ENCODE results near the gene NTRK2.

Gene NTRK2

DNA sequence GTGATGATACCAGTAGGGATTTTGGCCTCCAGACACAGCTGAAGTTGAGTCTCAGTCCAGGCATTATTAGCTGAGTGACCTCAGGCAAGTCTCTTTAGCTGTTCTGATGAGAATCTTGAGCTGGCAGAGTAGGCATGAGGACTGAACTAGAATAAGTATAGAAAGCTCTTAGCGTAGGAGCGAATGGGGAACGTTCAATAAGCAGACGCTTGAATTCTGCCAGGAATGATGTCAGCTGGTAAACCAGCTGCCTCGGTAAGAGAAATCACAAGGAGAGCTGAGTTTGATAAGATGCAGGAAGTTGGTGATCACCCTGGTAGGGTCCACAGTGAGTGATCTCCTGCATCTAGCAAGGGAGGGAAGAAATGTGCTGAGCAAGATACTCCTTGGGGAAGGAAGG, 280.4 kb downstream of the NTRK2 start:
- no peak for DNase-seq

DNA sequence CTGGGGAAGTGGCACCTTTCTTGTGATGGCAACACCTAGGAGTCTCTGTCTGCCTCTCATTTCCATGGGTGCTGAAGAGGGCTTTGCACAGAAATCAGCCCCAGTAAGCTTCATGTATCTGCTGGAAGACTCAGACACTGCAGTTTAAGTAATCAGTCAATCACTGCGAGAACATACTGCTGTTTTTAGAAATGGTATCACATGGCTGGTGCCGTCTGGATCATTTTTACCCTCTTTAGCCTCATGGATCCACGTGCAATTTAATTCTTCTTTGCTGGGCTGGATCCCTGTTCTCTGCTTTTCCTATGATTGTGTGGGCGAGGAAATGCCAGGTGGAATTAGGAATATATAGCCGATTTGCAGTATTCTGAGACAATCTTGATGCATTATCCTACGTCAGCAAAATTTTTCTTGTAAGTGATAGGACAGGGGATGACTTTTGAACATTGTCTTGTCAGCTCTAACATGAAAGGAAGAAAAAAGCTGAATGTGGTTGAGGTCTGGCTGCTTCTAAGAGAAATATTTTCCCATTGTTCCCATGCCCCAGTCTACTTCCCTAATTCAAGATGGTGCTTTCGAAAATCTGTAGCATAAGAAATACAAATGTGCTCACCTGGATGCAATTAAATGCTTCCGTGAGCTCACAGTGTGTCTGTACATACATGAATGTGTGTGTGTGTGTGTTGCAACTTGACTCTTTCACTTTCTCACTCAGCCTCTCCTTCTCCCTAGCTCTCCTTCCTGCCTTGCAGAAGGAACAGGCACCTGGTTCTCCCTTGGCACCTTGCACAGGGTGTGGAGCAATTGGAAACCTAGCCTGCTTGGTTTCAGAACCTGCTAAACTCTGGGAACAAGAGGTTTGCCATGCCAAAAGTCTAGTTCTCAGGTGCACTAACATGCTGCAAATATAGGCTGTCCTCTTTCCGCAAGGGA, 281.6 kb downstream of the NTRK2 start:
- DNase-seq = no peak

DNA sequence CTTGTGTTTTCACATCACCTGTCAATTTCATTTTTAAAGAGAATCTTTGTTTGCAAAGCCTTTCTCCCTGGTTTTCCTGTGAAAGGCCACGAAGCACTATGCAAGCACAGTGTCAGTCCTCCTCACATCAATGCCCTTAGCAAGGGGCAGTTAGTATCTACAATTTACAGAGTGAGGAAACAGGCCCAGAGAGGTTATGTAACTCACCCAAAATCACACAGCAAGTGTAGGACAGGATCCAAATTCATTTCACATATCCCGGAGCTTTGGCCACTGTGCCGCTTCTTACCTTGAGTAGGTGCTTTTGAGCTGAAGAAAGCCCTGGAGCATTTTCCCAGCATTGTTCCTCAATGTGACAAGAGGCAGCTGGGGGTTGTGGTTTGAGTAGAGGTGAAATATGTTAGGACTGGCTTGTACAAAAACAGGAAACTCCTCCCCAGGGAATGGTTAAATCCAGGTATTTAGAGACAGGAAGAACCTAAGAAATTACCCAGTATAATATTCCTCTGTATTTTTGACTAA, 283.8 kb downstream of the NTRK2 start:
- DNase-seq = peak; percentile 67

DNA sequence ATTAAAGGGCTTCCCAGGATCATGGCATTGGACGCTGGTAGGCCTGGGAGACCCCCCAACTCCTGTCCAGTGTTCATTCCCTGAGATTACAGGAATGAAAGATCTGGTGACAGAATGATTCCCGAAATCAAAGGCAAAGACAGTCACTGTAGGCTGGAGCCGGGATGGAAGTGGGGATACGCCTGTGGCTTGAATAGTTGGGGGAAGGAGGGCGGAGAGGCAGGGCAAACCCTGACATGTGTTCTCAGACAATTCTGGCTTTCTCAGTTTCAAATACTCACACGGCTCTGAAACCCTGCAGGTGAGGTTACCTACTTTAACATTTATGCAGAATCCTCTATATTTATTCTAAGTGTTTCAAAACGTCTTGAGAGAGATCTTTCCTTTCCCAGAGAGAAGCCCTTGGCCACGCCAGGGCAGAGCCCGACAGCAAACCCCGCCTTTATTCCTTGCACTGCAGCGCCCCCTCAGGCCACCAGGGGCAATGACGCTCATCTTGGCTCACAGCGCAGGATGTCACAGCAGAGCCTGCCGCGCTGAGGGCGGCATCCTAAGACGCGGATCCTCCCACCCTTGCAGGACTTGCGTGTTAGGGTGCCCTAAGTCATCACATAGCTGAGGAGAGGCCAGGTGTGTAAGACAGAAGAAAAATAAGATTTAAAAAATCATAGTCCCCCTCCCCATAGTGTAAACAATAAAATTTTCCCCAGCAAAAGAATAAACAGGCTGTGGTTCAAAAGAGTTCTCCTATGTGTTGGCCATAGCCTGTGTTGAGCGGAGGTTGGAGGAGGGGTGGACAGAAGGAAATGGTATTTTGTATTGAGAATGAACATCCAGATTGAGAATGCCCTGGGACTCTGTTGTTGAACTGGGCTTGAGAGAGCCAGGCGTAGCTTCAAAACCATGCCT, 284.5 kb downstream of the NTRK2 start:
- peak; percentile 87 for DNase-seq

DNA sequence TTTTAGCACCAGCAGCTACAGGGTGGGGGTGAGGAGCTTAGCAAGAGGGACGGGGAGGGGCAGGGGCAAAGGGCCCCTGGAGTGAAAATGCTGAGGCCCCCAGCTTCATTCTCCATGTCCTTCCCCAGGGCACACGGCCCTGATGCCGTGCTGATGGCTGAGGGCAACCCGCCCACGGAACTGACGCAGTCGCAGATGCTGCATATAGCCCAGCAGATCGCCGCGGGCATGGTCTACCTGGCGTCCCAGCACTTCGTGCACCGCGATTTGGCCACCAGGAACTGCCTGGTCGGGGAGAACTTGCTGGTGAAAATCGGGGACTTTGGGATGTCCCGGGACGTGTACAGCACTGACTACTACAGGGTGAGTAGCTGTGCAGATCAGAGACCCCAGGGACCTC, 285.6 kb downstream of the NTRK2 start:
- no peak for DNase-seq

DNA sequence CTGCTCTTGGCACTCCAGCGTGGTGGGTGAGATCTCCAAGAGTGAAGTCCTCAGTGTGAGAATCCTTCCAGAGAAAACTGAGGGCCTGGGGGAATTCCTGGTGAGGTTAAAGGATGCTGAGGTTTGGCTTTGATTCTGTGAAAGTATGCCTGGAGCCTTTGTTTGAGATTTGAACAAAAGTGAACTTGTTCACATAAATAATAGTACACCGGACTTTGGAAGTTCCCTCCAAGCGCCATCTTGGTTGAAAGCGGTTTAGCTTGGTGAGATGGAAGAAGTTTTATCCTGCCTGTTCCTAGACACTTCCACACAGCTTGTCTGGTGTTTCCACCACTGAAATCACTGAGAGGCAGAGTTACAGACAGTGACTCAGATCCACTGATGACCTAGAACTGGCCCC, 286.4 kb downstream of the NTRK2 start:
- DNase-seq = no peak

DNA sequence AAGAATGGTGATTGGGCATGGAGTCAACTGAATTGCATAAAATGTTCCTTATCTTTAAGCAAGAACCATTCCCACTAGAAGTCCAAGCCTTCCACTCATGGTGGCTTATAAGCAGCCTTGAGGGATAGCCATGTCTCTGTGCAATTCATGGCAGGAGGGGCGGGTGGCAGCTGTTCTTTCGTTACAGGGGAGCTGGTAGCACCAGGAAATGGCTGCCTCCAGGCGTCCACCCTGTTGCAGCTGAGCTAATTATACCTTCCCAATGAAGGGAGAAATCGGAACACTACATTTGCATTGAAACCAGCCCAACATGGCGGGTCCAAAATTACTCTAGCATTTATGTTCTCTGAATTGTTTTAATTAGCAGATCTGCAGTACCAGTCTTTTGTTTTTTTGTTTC, 289.8 kb downstream of the NTRK2 start:
- DNase-seq = no peak

DNA sequence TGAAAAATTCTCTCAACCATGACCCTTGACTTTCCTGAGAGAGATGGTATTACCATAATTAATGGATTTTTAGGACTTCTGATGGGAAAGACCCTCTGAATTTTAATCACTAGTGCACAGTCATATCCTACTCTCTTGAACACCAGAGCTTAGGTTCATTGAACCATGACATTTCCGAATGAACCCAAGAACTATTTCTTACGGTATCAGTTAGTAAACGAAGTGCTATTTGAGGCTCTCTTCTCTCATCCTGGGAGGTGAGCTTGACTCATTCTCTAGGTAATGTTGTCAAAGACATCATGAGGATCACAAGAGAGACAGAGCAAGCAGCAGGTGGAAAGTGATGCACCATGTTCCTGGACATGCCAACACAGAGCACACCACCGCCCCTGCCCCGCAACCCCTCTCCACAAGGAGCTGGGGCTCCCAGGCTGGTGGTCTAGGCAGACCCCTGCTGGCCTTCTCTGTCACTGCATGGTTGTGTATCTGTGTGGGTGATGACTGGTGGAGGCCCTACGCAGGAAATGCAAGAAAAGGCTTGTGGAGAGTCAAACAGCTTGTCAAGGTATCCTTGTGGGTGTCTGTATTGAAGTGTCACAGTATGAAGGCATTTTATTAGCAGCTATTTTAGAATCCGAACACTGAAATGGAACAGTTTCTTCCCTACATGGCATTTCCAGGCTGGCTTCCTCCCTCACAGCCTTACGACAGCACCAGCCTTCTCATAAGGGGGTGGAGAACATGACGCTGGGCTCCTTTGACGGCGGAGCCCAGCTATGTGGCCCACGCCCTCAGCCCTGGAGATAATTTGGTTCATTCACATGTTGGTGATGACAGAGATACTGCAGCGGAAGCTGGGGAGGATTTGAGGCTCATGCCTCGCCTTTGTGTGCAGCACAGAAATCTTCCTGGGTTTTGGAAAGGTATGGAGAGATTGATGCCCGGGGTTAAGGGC, 297.6 kb downstream of the NTRK2 start:
- peak; percentile 79 for DNase-seq

DNA sequence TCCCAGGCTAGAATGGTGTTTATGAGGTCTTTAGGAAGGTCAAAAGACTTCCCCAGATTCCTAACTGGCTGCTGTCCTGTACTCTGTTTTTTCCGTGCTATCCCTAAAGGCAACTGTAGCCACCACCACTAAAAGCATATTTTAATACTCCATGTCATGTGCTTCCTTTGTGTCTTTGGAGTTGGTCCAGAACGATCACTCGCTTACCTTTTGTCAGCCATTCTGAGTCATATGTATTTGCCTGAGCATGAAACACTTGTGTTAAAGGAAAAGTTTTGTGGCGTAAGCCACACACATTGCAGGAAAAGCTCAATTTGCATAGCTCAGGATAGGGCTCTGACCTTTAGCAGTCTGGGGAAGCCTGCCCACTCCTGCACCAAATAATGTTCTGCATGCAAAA, 299.6 kb downstream of the NTRK2 start:
- no peak for DNase-seq

DNA sequence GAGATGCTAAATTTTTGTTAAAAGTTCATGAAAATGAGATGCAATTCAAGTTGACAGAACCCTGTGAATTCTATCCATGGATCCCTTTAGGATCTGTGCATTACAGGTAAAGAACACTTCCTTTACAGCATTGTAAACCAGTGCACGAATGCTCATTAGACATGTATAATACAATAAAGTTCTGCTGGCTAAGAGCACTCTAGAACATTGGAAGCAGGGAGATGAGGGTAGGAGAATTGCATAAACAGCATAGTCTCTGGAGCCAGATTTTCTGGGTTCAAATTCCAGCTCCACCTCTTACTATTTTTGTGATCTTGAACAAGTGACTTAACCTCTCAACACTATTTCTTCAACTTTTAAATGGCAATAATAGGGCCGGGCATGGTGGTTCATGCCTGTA, 300.2 kb downstream of the NTRK2 start:
- no peak for DNase-seq

DNA sequence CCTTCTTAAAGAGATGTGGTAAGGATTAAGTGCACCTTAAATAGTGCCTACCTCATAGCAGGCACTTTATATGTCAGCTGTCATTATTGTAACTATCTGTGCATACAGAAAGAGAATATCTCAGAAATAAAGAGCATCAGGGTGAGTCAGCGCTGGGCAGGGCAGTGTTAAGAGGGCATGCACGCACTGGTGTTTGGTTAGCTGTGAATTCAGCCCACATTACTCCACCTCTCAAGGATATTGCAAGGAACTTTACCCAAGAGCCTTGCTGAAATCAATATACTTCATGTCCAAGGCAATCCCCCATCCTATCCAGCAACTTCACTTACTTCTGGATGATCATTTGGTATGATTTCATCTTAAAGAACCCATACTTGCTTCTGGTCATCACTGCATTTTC, 300.9 kb downstream of the NTRK2 start:
- DNase-seq = no peak

DNA sequence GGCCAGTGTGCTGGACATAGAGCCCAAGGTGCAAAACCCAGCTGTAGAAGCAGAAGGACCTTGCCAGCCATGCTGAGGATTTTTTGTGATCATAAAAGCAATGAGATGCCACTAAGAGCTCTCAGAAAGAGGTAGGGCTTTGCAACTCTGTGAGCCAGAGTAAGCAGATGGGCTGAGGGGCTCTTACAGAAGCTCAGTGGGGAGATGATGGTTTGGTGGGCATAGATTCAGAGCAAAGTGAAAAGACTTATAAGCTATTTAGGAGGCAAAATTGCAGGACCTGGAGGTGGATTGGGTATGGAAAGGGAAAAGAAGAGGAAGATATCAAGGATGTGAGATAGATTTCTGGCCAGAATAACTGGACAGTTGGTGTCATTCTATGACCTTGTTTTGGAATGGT, 302.0 kb downstream of the NTRK2 start:
- DNase-seq = no peak

DNA sequence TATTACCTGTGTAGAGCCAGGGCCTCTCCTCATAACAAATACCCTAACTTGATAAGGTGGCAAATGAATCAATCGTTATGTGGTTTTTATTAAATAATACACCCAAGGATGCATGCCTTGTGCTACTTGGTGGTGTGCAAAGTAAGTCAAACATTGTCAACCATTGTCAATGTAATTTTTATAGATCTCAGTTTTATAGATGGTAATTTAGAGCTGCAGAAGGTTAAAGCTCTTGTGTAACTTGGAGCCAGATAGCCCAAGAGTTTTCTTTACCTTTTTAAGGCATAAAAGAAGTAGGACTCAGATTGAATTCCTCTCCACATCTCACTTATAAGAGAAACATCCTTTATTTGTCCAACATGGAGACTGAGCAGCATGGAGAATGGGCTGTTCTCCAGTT, 304.7 kb downstream of the NTRK2 start:
- no peak for DNase-seq

DNA sequence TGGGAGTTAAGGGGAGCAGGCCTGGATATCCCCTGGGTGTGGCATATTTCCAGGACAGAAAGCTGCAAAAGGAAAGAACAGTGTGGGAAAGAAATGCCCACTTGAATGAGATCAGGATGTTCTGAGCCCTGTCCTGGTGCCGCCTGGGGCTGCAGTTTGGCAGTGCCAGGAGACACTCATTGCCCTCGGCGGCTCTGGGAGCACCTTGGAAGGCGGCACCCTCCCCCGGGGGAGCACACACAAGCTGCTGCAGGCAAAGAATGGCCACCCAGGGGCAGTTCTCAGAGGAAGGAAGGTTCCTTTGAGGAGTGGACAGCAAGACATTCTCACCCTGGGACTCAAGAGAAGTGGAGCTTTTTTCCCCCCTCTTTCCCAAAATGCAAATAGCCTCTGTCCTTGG, 305.3 kb downstream of the NTRK2 start:
- no peak for DNase-seq

DNA sequence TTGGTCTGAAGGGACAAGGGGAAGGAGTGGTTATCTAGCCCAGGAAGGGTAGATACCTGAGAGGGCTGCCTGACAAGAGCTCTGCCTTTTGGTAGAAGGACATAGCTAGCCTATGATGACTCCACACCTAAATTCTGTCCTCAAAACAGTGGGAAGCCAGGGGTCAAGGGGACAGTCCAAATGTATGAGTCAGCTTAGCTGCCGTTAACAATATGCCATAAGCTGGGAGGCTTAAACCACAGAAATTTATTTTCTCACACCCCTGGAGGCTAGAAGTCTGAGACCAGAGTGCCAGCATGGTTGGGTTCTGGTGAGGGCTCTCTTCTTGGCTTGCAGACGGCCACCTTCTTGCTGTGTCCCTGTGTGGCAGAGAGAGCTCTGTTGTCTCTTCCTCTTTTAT, 306.4 kb downstream of the NTRK2 start:
- DNase-seq = no peak

DNA sequence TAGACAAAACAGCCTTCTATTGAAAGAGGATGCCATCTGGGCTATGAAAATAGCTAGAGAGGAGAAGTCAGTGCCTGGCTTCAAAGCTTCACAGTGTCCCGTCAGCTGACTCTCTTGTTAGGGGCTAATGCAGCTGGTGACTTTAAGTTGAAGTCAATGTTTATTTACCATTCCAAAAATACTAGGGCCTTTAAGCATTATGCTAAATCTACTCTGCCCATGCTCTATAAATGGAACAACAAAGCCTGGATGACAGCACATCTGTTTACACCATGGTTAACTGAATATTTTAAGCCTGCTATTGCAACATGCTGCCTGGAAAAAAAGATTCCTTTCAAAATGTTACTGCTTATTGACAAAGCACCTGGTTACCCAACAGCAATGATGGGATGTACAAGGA, 309.1 kb downstream of the NTRK2 start:
- DNase-seq = no peak

DNA sequence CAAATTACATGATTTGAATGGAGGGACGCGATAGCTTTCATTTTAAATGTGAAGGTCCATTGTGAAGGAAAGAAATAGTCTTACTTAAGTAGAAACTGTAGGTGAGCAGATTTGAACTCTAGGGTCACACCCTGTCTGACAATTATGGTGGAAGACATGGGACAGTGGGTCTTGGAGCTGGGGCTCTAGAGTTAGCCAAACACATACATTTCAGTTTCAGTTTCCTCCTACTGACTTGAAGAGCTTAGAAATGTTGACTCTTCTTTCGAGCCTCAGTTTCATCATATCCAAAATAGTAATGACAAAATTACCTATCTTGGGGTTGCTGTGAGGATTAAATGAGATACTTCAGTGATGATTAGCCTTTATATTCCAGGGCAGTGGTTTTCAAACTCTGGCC, 314.2 kb downstream of the NTRK2 start:
- no peak for DNase-seq

DNA sequence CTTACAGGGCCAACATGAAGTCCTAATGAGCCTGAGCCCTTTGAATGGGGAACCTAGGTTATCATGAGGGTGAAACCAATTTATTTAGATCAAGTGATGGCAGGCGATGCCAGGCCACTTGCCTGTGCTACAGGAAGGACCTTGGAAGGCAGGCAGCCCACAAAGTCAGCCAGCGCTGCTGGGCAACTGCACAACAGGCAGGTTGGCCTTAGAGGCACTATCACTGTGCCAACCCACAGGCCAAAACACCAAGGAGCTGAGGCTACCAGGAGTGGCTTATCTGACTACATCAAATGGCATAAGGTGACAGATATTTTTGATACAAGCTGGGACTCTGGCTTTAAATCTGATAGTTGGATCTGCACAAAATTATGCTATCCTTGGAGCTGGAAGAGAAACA, 319.1 kb downstream of the NTRK2 start:
- no peak for DNase-seq

DNA sequence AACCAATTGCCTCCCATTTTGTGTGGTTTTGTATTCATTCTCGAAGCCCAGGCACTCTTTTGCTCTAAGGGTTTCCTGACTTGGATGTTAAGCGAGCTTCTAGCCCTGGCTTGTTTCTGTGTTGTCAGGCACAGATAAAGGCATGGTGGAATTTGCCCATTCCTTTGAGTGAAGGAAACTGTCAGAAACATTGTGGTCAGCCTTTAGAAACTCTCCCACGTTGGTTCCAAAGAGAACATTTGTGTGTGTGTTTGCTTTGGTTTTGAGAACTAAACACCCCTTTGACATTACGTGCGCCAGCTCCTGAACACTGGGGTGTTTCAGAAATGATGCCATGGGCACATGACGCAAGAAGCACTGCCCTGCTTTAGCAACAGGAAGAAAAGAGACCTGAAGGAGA, 320.9 kb downstream of the NTRK2 start:
- no peak for DNase-seq

DNA sequence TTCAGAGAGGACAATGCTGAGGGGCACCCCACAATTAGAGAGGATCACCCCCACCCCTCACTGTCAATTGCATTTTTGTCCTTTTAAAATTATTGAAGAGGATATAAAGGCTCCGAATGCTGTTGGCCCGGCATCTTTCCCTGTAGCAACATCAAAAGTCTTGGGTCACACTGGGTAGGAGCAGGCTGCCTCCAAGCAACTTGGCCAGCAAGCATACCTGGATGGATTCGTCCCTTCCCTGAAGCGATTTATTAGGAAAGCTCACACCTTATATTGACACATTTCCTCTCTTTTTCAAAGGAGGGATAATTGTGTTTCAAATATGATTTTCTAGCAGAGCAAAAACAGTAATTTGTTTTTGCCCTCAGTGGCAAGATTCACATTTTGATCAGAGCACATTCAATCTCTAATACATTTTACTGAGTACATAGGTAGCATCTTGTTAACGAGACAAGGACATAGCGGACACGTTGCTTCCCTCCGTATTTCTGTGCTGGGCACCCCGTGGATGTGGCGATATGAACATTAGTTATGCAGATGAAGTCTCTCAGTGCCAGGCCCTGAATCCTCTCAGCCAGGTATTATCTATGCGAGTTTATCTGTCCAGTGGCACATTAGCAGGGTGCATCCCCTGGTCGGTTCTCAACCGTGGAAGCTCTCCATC, 321.5 kb downstream of the NTRK2 start:
- DNase-seq = no peak

DNA sequence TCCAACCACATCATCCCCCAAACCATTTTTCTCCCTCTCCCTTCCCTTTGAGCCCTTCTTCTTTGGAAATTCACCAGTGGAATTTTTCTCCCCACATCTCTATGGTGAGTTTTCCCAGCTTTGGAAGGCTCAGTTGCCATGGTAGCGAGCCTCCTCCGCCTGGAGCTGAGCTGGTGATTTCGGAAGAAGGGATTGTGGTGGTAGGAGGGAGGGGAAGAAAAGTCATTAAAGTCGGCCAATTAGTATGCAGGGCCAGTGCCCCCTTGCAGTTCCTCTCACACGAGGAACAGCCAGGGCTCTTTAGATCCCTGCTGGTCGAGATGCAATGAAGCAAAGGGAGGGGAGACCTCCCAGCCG, 322.0 kb downstream of the NTRK2 start:
- DNase-seq = no peak

DNA sequence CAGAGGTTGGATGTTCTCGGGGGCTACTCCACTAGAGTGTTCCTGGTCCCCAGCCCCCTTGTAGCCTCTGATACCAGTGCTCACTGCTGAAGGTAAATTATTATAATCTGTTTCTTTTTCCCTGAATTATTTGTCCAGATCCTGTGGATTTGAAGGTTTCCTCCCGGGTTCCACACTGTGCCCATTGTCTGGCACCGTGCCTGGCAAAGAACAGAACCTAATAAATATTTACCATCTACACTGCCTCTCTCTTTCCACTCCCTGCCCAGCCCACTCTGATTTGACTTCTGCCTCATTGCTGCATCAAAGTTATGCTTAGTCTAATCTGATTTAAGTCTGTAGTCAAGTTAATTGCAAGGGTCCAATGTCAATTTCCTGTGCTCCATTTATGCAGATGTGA, 322.9 kb downstream of the NTRK2 start:
- no peak for DNase-seq
